Renal cortical epithelial cell (primary cell): Measurements from ENCODE around the gene LSM3. TPM values are rescaled to one million over a fixed set of nuclear protein-coding genes. Genes with fewer than 3 reads are reported as not detected.
A peak's percentile ranks its signal among the peaks of the same experiment; 100 is the strongest.
"Not testable (repeated sequence)": the region's sequence is repeated elsewhere in the genome, so short reads cannot be mapped to it uniquely, and the experiment has no call there.

Experiments
- DNase-seq: peaks from one replicate; pipeline ENCODE4 v3.0.0-alpha.2; 2011; ENCODE audit warnings: low read depth
- total RNA-seq: library from RNA; depleted of rRNA; stranded (reverse); fragments of >200 nt; gene quantifications from 2 replicates; pipeline ENCODE4 v1.2.3, GENCODE V29; 2014

LSM3 gene
- total RNA-seq, 1 donor from 2014 or later: 10.4 TPM

DNA sequence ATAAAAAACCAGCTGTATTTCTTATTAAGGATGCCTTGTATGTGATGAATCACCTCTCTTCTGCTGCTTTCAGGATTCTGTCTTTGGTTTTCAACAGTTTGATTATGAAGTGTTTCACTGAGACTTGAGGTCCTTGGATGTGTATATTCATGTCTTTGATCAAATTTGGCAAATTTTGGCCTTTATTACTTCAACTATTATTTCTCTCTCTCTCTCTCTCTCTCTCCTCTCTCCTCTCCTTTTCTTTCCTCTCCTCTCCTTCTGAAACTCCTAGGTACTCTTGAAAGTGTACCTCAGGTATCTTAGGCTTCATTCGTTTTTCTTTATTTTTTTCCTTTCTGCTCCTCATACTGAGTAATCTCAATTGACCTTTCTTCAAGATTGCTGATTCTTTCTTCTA lies 43.3 kb downstream of the LSM3 start:
- DNase-seq: no peak

DNA sequence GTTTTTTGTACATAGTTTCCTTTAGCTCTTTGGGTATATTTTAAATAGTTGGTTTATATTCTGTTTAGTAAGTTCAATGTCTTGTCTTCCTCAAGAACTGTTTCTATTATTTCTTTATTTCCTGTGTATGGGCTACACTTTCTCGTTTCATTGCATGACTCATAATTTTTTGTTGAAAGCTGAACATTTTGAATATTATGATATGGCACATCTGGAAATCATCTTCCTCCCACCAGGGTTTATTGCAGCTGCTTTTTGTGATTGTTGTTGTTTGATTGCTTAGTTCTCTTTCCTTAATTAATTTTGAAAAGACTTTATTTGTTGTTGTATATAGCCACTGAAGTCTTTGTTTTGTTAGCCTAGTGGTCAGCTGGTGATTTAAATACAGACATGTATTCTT lies 43.8 kb downstream of the LSM3 start:
- DNase-seq: no peak

DNA sequence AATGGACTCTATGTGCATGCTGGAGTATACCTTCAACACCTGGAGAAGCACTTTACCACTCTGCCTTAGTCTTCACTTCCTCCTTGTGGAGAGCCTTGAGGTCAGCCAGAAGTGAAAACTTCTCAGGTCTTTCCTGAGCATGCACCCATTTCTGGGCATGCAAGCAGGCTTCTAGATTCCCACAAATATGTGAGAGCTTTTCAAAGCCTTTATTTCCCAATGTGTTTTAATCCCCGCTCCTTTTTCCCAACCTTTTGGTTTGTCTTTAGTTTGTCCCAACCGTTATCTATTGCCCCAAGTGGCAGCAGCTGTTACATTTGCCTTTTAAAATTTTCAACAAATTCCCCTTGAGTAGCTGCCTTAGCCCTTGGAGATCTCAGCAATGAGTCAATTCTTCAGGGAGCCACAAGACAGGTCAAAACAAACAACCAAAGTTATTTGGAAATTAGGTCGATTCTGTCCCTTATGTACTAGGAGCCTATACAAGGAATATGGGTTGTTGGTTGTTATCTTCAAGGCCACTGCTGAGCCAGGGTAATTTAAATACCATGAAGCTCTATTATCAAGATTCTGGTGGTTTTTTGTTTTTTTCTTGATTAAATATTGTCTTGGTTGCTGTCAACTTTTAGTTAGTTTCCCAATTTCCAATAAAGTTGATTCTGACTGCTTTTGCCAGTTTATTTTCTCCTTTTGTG lies 44.4 kb downstream of the LSM3 start:
- DNase-seq: no peak

DNA sequence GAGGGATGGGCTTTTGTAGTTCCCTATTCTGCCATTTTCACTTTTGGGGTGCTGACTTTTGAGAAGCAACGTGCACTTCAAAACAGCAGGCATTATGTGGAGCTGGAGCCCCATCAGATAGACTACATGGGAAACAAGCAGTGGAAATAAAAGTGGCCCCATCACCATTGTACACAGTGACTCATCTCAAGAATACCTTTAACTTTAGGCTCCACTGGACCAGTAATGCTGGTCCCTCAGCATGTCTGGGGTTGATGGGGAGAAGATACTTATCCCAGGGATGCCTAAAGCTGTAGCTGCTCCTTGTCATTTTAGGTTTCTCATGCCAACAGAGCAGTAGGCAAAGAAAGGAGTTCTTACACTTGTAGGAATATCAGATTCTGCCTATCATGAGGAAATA lies 45.0 kb downstream of the LSM3 start:
- peak; percentile 55 for DNase-seq

DNA sequence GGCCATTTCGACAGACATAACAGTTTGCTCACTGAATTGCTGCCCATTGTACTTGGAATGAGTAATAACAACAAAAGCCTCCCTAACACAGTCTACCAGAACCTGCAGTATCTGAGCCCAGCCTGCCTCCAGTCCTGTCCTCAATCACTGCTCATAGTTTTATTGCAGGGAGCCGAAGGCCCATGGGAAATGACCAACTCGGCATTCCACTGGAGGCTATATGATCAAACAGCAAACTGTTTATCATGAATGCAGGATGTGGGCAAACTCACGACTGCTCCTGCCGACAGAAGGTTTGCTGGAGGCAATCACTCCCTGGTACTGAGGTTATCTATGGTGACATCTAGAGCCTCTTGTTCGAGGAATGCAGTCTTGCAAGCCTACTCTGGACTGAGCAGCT lies 46.3 kb downstream of the LSM3 start:
- DNase-seq: no peak

DNA sequence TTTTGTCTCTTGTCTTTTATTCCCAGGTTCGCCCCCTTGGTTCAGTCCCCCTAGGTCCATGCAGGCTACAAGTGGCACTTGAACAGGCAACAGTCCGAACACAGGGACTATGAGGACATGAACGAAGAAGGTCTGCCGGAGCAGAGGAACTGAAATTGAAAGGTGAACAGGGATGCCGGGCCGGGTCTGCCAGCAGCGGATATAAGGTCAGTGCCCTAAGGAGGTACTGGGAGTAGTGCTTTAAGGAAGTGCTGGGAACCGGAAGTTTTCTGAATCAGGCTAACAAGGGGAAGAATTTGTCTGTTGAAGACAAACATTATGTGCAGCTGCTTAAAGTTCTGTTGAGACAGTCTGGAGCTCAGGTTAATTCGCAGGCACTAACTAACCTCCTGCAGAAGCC lies 46.8 kb downstream of the LSM3 start:
- no peak for DNase-seq

DNA sequence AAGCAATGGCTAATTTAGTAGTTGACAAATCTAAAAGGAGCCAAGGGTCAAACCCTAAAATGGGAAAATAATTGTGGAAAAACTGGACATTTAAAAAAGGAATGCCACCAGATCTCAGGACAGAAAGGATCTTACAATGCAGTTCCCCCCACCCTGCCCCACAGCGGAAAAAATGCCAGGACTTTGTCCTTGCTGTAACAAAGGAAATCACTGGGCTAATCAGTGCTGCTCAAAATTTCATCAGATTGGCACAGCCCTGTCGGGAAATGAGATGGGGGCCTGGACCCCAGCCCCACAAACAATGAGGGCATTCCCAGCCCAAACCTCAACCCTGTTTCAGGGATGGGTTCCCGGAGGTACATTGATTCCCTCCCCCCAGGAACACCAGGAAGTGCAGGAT lies 47.7 kb downstream of the LSM3 start:
- DNase-seq: not testable (repeated sequence)

DNA sequence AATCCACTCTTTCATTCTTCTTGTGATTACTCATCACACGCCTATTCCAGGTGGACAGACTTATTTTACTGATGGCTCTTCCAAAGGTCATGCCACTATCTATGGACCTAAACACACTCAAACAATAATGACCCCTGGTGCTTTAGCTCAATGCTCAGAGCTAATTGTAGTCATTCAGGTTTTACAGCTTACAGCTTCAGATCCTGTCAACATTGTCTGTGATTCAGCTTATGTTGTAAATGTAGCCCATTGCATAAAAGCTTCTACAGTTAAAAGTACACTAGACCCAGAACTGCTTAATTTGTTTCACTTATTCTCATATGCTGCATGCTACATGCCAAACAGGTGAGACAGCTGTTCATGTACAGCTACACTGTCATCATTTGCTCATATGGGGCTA lies 49.2 kb downstream of the LSM3 start:
- peak; percentile 68 for DNase-seq

DNA sequence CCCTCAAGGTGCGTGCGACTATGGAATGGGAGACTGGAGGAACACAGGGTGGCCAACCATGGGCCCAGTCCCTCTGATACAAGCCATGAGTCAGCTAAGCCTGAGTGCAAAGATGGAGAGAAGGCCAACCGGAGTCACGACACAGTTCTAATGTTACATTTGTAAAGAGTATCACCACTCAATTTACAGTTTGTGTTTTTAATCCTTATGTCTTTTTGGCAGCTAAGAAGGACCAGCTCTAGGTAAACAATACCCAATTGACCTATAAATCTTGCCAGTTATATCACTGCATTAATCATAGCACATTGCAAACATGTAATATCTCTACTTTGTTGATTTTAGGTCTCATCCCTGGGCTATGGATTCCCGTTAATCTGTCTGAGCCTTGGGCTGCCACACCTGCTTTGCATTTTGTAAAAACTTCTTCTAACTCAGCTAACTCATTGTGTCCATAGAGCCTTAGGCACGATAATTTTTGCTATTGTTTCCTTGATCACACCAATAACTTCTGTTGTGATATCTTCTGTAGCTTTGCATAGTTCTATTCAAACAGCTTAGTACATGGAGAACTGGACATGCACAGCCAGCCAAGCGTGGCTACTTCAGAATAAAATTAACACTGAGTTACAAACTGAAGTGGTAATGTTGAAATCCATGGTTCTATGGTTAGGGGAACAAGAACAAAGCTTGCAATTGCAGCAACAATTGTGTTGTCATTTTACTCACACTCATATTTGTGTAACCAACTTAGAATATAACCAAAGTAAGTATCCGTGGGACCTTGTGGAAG lies 50.3 kb downstream of the LSM3 start:
- peak; percentile 94 for DNase-seq

DNA sequence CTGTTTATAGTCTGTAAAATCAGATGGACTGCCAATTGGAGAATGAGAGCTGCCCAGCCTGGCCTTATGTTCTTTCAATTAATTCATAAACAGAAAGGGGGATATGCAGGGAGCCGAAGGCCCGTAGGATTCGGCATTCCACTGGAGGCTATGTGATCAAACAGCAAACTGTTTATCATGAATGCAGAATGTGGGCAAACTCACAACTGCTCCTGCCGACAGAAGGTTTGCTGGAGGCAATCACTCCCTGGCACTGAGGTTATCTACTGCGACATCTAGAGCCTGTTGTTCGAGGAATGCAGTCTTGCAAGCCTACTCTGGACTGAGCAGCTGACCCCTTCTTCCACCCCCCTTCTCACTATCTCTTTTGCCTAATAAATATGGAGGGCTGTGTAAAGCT lies 51.1 kb downstream of the LSM3 start:
- not testable (repeated sequence) for DNase-seq

DNA sequence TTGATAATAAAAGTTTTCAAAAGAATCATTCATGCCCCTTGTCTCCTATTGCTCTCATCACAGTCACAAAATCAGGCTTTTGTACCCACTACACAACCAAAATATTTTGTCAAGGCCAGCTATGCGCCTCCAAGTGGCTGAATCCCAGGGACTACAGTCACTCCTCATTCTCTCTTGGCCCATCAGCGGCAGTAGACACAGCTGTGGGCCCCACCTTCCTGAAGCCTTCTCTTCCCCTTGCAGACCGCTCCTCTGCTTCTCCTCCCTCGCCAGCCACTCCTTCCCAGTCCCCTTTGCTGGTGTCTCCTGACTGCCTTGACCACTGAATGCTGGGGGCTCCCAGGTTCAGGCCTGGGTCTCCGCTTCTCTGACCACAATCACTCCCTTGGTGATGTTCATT lies 52.1 kb downstream of the LSM3 start:
- no peak for DNase-seq

DNA sequence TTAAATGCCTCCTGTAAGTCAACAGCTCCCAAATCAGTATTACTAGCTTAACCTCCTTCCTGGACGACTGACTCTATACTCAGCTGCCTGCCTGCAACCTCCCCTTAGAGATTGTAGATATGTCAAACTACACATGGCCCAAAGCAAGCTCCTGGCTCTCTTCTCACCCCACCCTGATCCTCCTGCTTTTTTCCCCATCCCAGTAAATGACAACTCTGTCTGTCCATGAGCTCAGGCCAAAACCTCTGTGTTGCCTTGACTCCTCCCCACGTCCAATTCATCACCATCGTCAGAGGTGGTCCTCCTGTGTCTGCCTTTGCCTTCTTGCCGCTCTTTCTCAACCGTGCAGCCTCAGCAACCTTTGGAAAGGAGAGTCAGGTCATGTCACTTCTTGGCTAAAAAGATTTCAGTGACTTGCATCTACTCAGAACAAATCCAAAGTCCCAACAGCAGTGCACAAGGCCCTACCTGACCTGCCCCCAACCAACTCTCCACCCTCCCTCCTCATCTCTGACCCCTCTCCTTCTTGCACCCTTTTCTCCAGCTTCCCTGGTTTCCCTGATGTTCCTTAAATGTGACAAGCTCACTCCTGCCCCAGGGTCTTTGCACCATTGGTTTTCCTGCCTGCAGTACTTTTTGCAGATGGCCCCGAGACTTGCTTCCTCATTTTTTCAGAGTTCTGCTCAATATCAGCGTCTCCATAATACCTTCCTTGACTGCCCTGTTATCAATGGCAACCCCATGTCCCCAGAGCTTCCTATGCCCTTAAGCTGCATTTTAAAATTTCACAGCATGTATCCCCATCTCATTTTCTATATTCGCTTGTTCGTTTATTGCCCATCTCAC lies 52.8 kb downstream of the LSM3 start:
- no peak for DNase-seq

DNA sequence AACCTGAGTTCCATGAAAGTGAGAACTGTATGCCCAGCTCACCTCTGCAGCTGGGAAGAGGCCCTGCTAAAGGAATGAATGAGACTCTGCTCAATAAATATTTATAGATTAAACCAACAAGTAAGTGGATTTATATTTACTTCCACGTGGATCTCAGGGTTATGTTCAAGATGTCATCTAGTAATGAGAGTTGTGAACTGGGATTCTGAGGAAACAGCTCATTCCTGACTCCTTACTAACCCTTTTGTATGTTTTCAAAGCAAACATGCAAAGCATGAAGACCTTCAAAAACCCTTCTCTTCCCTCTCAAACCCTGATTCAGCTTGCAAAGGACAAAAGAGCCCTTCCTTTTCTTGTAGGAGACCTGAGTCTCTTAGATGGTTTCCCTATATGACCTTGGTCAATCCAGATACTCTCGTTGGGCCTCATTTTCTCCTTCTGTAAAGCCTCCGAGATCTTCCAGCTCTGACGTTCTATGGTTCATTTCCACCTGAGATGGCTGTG lies 53.4 kb downstream of the LSM3 start:
- no peak for DNase-seq

DNA sequence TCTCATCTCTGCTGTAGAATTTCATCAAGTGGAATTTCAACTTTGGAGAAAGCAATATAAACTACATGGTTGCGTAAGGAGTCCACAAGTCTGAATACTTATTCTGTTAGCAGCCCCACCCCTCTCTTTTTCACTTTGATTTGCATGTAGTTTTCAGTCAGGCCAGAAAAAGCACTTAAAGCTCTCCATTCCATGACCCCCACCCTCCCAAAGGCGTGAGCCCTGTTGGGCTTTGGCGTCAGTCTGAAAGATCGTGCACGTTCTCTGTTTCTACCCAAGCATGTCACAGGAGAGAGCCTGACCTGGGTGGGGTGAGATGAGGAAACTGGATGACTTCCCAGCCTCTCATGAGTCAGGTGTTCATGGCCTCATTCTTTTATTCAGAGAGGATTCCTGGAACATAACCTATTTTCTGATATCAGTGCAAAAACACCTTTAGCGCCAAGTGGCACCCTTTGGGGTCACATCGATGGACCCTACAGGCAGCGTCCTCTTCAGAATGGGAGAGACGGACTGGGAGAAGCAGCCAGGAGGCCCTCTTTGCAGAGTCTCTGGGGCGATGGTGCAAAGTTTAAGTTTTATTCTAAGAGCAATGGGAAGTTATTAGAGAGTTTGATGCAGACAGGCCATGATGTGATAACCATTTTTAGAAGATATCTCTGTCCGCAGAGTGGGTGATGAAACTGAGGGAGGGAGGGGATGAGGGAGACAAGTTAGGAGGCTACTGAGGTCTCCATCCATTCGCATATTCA lies 55.8 kb downstream of the LSM3 start:
- peak; percentile 98 for DNase-seq

DNA sequence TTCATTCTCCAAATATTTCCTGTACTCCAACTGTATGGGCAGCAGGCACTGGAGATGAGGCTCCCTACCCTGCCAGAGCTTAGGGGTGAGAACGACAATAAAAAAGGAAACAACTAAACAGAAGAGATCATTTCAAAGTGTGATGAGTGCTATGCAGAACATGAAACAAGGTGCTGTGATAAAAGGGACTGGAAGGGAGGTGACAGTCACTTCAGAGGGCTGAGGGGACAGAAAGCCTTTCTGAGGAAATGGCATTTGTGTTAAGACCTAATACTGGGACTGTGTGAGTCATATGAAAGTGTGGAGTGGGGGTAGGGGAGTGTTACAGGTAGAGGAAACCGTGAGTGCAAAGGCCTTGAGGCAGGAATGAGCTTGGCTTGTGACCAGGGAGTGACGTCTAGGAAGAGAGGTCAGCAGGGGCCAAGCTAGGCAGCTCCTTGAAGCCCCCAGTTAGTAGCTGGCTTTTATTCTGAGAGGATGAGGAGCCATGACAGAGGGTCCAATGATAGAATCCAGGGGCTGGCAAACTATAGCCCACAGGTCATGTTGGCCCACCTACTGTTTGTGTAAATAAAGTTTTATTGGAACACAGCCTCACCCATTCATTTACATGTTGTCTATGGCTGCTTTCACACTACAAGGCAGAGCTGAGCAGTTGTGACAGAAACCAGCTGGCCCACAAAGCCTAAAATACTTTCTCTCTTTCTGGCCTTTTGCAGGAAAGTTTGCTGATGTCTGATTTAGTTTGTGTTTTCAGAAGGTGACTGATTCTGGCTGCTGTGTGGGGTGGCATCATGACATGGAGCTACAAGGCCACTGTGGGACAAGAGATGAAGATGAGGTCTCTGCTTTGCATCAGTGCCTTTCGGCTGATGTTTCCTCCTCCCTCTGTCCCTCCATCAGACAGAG lies 56.6 kb downstream of the LSM3 start:
- DNase-seq: peak; percentile 72

DNA sequence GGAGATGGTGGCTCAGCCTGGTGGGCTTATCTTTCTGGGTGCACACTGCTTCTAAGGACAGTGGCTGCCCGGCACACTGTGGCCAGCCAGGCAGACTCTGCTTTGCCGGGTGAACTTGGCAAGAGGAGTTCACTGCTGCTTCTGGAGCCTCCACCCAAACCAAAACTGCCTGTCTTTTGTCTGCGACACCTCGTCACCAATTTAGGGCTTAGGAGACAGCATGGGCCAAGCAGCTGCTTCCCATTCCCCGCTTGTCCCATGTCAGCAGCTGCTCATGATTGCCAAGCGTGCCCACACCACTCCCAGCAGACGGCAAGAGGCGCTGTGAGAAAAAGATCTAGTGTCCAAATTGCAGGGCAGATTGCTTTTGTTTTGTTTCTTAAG lies 57.3 kb downstream of the LSM3 start:
- DNase-seq: no peak

DNA sequence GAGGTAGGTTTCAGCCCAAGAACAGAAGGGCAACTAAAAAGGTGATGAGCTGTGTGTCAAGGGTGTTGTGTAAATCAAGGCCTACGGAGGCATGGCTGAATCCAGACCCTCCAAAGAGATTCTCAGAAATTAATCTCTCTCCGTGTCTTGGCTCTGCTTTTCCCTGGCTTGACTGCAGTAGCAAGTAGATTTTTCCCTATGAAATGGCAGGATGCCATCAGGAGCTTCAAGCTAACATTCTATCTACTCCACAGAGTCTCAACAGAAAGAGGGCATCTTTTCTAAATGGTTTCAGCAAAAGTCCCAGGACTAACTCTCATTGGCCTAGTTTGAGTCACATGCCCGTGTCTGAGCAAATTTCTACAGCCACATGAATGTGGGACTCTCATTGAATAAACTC lies 58.3 kb downstream of the LSM3 start:
- no peak for DNase-seq

DNA sequence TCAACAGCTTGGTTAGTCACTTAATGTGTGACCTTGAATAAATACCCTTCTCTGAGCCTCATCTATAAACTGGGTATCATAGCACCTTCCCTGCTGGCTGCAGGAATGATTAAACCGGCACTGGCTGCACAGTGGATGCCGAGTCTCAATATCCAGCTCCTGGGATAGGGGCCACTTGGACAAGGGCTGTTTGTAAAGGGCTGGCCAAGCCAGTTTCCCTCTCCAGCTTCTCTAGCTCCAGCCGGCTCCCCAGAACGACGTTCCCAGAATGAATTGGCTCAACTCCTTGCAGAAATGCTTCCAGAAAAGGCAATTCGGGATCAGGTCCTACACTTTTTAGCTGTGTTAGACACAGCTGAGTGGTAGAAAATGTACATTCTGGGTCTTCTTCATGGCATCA lies 58.8 kb downstream of the LSM3 start:
- DNase-seq: no peak

DNA sequence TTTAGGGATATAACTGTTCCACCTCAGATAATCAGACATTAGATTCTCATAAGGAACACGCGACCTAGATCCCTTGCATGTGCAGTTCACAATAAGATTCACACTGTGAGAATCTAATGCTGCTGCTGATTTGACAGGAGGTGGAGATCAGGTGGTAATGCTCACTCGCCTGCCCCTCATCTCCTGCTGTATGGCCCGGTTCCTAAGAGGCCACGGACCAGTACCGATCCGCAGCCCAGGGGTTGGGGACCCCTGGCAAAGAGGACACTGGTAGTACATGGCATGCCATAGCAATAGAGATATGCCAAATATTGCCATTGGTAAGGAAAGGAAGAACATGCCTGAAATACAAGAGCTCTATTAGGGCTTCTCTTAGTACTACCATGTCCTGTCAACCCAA lies 59.7 kb downstream of the LSM3 start:
- DNase-seq: no peak

DNA sequence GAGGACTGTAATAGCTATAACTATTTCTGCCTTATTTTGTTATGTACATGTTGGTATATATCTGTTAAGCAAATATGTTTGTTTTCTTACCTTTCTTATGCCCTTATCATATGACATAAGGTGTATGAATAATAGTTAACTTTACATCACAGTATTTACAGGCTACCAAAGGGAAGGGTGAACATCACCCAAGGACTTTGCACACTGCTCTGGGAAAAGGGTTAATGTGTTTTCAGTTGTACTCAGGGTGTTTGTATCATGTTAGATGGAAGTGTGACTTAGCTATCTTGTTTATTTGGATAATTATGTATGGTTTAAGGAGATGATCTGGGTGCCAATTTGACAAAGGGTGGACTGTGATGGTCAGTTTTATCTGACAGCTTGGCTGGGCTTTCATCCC lies 60.3 kb downstream of the LSM3 start:
- no peak for DNase-seq

DNA sequence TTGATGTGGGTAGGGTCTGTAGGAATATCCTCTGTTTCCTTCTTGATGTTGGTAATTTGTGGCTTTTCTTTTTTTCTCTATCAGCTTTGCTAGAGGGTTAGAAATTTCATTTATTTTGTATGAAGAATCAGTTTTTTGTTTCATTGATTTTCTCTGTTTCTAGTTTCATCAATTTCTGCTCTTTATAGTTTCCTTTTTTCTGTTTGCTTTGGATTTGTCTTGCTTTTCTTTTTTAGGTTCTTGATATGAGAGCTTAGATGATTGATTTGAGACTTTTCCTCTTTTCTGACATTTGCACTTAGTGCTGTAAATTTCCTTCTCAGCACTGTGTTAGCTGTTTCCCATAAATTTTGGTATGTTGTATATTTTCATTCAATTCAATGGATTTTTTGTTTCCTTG lies 61.3 kb downstream of the LSM3 start:
- no peak for DNase-seq
